Osteoblast (primary cell): ENCODE results near the gene LTO1. TPM values are rescaled to one million over a fixed set of nuclear protein-coding genes. Genes with fewer than 3 reads are reported as not detected.

Experiments used
- DNase-seq: peaks from one replicate; pipeline ENCODE4 v3.0.0; 2011; ENCODE audit warnings: low spot score, mixed read lengths; ENCODE audit not compliant: insufficient read length; ENCODE audit errors: missing footprints
- H2AFZ ChIP-seq: 2 replicates; pipeline ENCODE4 v1.6.0; 2011; ENCODE audit warnings: mild to moderate bottlenecking, low read length
- H3K27ac ChIP-seq: 2 replicates; pipeline ENCODE4 v1.5.1; 2011; ENCODE audit warnings: mild to moderate bottlenecking, low read depth, low read length, moderate library complexity
- H3K27me3 ChIP-seq: 2 replicates; pipeline ENCODE4 v1.6.0; 2012; ENCODE audit warnings: mild to moderate bottlenecking, control low read depth, inconsistent platforms, low read length, moderate library complexity; ENCODE audit not compliant: insufficient read depth
- H3K36me3 ChIP-seq: 2 replicates; pipeline ENCODE4 v1.5.1; 2011; ENCODE audit warnings: mild to moderate bottlenecking, low read length, control low read depth, moderate library complexity; ENCODE audit not compliant: insufficient read depth
- H3K4me1 ChIP-seq: 2 replicates; pipeline ENCODE4 v1.5.1; 2011; ENCODE audit warnings: mild to moderate bottlenecking, low read length, control low read depth, moderate library complexity; ENCODE audit not compliant: insufficient read depth
- H3K4me2 ChIP-seq: 2 replicates; pipeline ENCODE4 v1.6.0; 2011; ENCODE audit warnings: mild to moderate bottlenecking, low read length; ENCODE audit not compliant: insufficient read depth
- H3K4me3 ChIP-seq: fragments of 200-600 bp; sonication (generic); 3 replicates; pipeline ENCODE4 v1.5.1; 2012; ENCODE audit warnings: mild to moderate bottlenecking, low read length, inconsistent platforms; ENCODE audit not compliant: insufficient read depth
- H3K79me2 ChIP-seq: 2 replicates; pipeline ENCODE4 v1.6.0; 2012; ENCODE audit warnings: mild to moderate bottlenecking, low read length, control low read depth, inconsistent platforms; ENCODE audit not compliant: insufficient read depth
- H3K9me3 ChIP-seq: 2 replicates; pipeline ENCODE4 v1.5.1; 2011; ENCODE audit warnings: low read depth, low read length, control low read depth
- H4K20me1 ChIP-seq: 2 replicates; pipeline ENCODE4 v1.6.0; 2012; ENCODE audit warnings: mild to moderate bottlenecking, low read length, control low read depth; ENCODE audit not compliant: insufficient read depth
- total RNA-seq: library from RNA; depleted of rRNA; stranded (reverse); fragments of >200 nt; gene quantifications from 2 replicates; pipeline ENCODE4 v1.2.3, GENCODE V29; 2012
- TF ChIP-seq, protein P1 (sequence below): IDR thresholded peaks from 2 replicates; pipeline ENCODE4 v1.5.1; 2011; ENCODE audit warnings: mild to moderate bottlenecking, low read depth, low read length, moderate library complexity; ENCODE audit errors: extremely low read depth

The LTO1 gene
- total RNA-seq, 1 donor = 24.6 TPM

DNA sequence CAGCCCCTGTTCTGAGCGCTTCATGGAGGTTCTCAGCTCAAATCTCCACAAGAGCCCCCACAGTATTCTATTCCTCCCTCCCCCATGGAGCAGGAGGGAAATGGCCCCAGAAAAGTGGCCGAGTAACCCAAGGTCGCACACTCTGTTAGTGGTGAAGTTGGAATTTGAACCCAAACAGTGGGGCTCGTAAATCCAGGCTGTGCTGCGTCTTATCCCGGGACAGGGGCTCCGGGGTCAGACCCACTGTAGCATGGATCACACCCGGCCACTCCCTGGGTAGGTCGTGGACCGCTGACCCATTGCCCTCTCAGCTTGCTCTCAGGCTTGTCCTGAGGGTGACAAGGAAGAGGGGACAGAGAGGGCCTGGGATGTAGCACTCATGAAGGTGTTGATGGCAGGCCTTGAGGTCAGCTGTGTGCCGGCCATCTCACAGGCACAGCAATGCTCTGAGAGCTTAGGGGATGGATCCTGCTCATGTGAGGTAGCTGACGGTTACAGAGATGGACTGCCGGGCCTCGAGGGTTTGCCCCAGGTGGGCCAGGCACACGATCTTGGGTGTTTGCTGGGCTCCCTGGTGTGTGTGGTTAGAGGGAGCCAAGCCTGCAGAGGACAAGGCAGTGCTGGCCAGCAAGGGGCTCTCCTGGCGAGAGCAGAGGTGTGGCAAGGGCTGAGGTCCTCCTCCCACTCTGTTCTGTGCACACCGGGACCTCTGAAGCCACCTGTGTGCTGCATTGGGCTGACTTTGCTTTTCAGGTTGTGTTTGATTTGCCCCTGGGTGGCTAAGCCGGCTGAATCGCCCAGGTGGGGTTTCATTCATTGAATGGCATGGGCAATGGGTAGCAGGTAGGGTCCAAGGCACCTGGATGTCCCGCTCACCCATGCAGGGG, 31.0 kb upstream of the LTO1 start:
- Histone ChIP-seq H3K79me2 (no peaks in the 10 kb centered on the region), H3K27ac (no peak overlapping the region), H3K27me3 (peaks cover 74% of the 10 kb centered on the region), H3K4me2 (no peak overlapping the region), H3K4me1 (no peaks in the 10 kb centered on the region), H3K36me3 (no peaks in the 10 kb centered on the region), H4K20me1 (no peaks in the 10 kb centered on the region), H2AFZ (no peak overlapping the region), H3K4me3 (no peak overlapping the region), H3K9me3 (no peaks in the 10 kb centered on the region)
- TF ChIP-seq, protein P1, sequence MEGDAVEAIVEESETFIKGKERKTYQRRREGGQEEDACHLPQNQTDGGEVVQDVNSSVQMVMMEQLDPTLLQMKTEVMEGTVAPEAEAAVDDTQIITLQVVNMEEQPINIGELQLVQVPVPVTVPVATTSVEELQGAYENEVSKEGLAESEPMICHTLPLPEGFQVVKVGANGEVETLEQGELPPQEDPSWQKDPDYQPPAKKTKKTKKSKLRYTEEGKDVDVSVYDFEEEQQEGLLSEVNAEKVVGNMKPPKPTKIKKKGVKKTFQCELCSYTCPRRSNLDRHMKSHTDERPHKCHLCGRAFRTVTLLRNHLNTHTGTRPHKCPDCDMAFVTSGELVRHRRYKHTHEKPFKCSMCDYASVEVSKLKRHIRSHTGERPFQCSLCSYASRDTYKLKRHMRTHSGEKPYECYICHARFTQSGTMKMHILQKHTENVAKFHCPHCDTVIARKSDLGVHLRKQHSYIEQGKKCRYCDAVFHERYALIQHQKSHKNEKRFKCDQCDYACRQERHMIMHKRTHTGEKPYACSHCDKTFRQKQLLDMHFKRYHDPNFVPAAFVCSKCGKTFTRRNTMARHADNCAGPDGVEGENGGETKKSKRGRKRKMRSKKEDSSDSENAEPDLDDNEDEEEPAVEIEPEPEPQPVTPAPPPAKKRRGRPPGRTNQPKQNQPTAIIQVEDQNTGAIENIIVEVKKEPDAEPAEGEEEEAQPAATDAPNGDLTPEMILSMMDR = no peak
- peak; percentile 69 for DNase-seq

DNA sequence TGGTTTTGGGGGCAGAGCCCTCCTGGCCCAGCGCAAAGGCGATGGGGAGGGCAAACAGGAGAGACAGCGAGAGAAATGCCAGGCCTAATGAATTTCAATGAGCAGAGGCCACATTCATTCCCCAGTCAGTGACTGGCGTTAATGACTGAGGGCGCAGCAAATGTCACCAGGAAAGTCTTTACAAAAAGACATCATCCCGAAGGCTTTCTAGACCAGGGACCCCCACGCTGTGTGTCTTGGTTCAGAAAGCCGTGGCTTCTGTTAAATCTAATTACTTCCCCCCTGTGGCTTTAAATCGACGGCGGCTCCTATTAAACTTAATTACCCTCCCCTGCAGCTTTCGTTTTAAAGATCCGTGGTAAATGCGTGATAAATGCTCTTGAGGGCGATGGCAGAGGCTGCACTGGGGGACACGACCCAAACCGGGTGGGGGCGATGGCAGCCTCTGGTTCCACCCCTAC, 30.2 kb upstream of the LTO1 start:
- H3K4me1 ChIP-seq = no peaks in the 10 kb centered on the region
- no peaks in the 10 kb centered on the region for H4K20me1 ChIP-seq

DNA sequence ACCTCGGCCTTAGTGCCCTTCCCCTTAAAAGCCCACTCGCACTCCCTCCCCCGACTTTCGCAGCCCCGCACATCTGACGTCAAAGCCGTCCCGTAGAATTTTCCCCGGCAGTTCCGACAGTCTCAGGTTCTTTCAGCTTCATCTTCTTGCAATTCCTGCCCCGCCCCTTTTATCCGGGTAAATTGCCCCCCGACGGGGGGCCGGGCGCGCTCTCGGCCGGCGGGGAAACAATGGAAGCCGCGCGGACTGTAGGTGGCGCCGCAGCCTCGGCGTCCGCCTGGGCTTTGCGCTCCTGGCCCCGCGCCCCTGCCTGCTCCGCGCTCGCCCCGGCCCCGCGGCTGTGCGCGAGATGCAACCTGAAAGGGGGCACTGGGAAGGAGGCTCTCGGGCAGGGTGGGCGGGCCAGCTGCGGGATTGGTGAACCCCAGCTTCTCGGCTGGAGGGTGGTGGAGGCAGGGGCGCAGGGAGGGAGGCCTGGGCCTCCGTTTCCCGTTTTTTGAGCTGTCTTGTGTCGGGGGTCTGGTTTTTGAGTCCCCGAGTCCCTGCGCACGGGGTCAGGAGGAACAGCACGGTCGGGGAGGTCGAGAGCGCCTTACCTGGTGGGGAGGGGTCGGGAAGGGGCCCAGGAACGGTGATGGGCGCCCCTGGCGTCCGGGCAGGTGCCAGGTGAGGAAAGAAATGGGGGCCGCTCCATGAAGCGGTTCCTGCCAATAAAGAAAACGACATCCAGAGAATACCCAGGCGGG, 29.5 kb upstream of the LTO1 start:
- H3K4me2 ChIP-seq = no peak overlapping the region
- no peaks in the 10 kb centered on the region for H3K79me2 ChIP-seq
- TF ChIP-seq, protein P1 = peak; percentile 30
- H3K4me1 ChIP-seq = no peaks in the 10 kb centered on the region
- H2AFZ ChIP-seq = no peak overlapping the region
- no peak overlapping the region for H3K4me3 ChIP-seq
- H3K27me3 ChIP-seq = peaks cover 83% of the 10 kb centered on the region
- DNase-seq = peak; percentile 89
- no peaks in the 10 kb centered on the region for H3K36me3 ChIP-seq
- H3K9me3 ChIP-seq = no peaks in the 10 kb centered on the region
- H4K20me1 ChIP-seq = no peaks in the 10 kb centered on the region
- no peak overlapping the region for H3K27ac ChIP-seq

More for the DNA sequence above, 30.2 kb upstream of the LTO1 start:
- Histone ChIP-seq H3K27ac (no peak overlapping the region), H3K4me2 (no peak overlapping the region), H3K79me2 (no peaks in the 10 kb centered on the region), H2AFZ (no peak overlapping the region), H3K36me3 (no peaks in the 10 kb centered on the region), H3K27me3 (peaks cover 81% of the 10 kb centered on the region), H3K9me3 (no peaks in the 10 kb centered on the region), H3K4me3 (no peak overlapping the region)
- peak; percentile 65 for DNase-seq
- TF ChIP-seq, protein P1 = no peak
